GM18907 (cell line): Measurements from ENCODE around the gene OR11L1.

Experiments
- ATAC-seq: cut with Tn5 transposase; IDR thresholded peaks from one replicate; pipeline ENCODE4 v1.9.1; 2021; ENCODE audit warnings: mild to moderate bottlenecking, moderate library complexity; ENCODE audit not compliant: unreplicated experiment

The OR11L1 gene, protein sequence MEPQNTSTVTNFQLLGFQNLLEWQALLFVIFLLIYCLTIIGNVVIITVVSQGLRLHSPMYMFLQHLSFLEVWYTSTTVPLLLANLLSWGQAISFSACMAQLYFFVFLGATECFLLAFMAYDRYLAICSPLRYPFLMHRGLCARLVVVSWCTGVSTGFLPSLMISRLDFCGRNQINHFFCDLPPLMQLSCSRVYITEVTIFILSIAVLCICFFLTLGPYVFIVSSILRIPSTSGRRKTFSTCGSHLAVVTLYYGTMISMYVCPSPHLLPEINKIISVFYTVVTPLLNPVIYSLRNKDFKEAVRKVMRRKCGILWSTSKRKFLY

DNA sequence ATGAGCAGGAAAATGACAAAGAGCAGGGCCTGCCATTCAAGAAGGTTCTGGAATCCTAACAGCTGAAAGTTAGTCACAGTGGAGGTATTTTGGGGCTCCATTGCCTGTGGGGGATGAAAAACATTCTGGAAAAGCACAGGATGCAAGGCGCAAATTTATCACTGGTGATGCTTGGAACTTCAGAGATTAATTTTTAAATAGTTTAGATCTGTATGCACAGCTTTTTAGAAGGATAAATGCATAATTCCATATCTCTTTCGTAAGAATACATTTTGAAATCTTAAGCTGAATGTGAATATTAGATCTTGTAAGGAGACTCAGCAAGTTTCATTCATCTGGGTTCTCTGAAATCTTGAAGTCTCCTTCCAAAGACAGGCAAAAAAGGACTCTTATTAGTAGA lies at the start of gene OR11L1:
Gene OR11L1 (minus strand): TSS at position 101 of the 400 bp plus-strand sequence. CDS start 0 bp downstream, at position 101.
- ATAC-seq, result no peak

GRCh38 chr1:247884797-247885413 lies 43.2 kb upstream of the OR11L1 start:
- ATAC-seq, result no peak

- no peak for ATAC-seq
Measured at GRCh38 chr1:247883346-247883745, 41.6 kb upstream of the OR11L1 start.

DNA sequence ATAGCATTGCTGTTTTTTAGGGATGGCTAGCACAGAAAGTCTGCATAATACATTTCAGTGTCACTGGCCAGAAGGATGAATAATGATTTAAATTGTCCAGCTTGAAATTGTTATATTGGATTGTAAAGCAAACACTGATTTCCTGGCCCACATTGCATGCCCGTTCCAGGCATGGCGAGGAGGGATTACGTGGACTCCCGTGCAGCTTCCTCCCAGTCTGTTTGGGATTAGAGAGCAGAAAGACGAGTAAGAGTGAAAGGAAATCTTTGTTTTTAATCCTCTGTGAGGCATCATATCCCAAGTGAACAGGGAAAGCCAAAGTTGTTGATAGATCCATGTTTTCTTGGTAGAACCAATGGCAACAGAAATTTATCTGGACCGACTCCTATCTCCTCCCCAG lies 23.7 kb upstream of the OR11L1 start:
- no peak for ATAC-seq

DNA sequence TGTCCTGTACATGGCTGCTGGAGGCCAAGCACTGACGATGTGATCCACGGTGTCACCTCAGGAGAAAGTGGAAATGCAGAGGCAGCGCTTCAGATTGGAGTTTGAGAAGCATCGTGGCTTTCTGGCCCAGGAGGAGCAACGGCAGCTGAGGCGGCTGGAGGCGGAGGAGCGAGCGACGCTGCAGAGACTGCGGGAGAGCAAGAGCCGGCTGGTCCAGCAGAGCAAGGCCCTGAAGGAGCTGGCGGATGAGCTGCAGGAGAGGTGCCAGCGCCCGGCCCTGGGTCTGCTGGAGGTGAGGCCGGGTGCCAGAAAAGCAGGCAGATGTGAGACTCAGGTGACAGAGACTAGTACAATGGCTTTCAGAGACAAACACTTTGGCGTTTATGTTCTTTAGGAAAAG lies 22.9 kb upstream of the OR11L1 start:
- no peak for ATAC-seq

DNA sequence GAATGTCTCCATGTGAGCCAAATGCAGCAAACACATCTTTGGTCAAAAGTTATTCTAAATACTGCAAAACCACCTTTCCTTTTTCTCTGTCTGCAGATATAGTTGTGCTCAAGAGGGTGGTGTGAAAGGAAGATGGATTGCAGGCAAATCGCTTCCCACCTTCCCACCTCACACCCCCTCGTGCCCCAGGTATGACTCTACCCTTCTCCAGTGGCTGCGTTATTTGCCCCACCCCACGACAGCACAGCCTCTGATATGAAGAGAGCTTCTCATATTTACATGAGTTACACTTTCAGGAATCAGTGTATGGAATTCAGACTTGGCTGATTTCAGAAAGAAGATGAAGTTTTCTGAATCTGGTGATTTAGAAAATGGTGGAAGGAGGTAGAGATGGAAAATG lies 21.1 kb upstream of the OR11L1 start:
- no peak for ATAC-seq

GRCh38 chr1:247857985-247858619 lies 16.4 kb upstream of the OR11L1 start:
- no peak for ATAC-seq

- peak; percentile 62 for ATAC-seq
Measured at GRCh38 chr1:247857069-247857984, 15.6 kb upstream of the OR11L1 start, which contains the start of gene TRIM58. TRIM58 (plus strand) TSS chr1:247857187; CDS start chr1:247857247, 60 bp downstream.

DNA sequence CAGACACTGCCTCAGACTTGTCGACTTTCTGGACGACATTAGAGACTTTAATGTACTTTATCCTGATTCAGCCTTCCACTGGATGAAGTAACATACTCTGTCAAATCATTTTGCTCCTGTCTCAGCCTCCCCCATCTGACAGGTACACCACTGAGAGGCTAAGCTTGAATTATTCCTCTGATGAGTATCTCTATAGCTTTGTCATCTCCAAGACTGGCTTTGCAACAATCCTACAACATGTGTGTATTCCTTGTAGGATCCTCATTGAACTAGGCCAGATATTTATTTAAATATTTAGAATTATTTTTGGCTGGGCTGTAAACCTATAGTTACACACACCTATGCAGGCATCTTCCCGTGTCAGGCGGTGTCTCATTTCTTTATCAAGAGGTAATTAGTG lies 14.2 kb upstream of the OR11L1 start:
- ATAC-seq, result no peak

DNA sequence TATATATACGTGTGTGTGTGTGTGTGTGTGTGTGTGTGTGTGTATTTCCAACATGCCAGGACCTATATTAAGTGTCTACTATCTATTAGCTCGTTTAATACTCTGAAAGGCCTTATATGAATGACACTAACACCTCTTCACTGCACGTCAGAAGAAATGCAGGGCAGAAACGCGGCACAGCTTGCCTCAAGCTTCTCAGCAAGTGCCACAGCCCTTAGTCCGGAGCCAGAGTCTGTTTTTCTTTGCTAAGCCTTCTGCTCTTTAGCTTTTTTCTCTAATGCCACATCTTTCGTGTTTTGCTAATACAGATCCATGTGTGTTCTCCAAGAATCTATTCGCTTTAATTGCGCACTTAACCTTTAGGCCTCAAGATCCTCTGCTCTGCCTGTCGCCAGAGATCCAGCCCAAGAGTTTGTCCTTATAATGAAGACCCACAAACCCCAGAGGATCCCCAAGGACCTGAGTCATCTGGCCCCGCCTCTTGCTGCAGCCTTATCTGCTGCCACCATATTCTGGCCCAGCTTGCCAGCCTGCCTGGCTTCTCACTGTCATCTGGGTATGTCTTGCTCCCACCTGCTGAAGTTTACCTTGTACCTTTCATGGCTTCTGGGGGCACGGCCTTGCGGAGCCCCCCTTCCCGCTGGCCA lies 13.3 kb upstream of the OR11L1 start:
- ATAC-seq, result no peak

GRCh38 chr1:247849616-247850015 lies 7.9 kb upstream of the OR11L1 start:
- no peak for ATAC-seq

GRCh38 chr1:247848346-247848745 lies 6.7 kb upstream of the OR11L1 start:
- ATAC-seq, result no peak

GRCh38 chr1:247845693-247846017 lies 4.0 kb upstream of the OR11L1 start:
- ATAC-seq, result no peak

- ATAC-seq, result no peak
Measured at GRCh38 chr1:247845011-247845692, 3.5 kb upstream of the OR11L1 start.

DNA sequence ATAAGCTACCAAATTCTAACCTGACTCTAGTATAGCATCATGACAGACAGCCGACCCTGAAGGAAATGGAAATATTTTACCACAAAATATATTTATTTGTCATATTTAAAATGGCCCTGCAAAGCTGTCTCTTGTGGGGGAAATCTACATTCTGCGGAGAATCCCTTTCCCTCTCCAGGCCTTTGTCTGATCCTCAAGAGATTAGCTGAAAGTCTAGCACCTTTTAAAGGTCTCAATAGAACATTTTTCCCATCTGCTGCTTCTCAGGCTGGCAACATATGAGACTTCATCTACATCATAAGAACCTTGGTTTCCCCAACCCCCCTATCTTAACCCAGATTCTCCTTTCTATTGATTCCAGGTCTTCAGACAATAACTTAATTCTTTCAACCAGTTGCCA lies 1.7 kb upstream of the OR11L1 start:
- no peak for ATAC-seq

DNA sequence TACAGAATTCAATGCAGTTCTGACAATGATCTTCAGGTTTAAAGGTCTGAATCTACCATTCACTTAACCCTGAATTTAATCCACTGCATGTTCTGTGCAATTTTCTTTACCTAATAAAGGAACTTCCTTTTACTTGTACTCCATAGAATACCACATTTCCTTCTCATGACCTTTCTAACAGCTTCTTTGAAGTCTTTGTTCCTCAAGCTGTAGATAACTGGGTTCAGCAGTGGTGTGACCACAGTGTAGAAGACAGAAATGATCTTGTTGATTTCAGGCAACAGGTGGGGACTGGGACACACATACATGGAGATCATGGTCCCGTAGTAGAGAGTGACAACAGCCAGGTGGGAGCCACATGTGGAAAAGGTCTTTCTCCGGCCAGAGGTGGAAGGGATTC lies 878 bp downstream of the OR11L1 start:
- no peak for ATAC-seq

GRCh38 chr1:247833601-247834000 lies 8.1 kb downstream of the OR11L1 start:
- no peak for ATAC-seq

GRCh38 chr1:247829656-247830055 lies 12.0 kb downstream of the OR11L1 start:
- ATAC-seq, result no peak

GRCh38 chr1:247825362-247825761 lies 16.3 kb downstream of the OR11L1 start:
- ATAC-seq, result no peak

- ATAC-seq, result no peak
Measured at GRCh38 chr1:247824023-247824422, 17.7 kb downstream of the OR11L1 start, which contains the start of gene OR14A16. OR14A16 (minus strand) TSS chr1:247824119; CDS start chr1:247815729, 8,390 bp downstream.
